Sigmoid colon (tissue), 3 donors: ENCODE results near the gene GPSM3.

ENCODE experiments used
- CTCF ChIP-seq, 4 experiments: fragments of 450-650 bp in 3 of 4; fragments of 200-600 bp in 1 of 4; IDR thresholded peaks; one replicate each; pipeline ENCODE4 v1.5.1; 2016 to 2019; ENCODE audit warnings: antibody characterized with exemption in 4 of 4, mild to moderate bottlenecking in 3 of 4, moderate library complexity in 2 of 4
- POLR2A ChIP-seq, 2 donors: fragments of 450-650 bp; IDR thresholded peaks; one replicate each; pipeline ENCODE4 v1.6.1; 2016; ENCODE audit warnings: antibody characterized with exemption in 2 of 2, mild to moderate bottlenecking in 2 of 2, moderate library complexity in 2 of 2

GRCh38 chr6:32218167-32218566, 25.7 kb upstream of the GPSM3 start:
- TF ChIP-seq CTCF (IDR thresholded peaks at IDR 0.05), result no peak
- no peak for TF ChIP-seq POLR2A (IDR thresholded peaks at IDR 0.05)
